GM12891 (cell line): Measurements from ENCODE around the gene CACTIN.

ENCODE experiments used
- POLR2A ChIP-seq: IDR thresholded peaks from 2 replicates; pipeline ENCODE4 v1.6.1; 2011; ENCODE audit warnings: low read depth, low read length, control low read depth
- POLR2AphosphoS5 ChIP-seq: IDR thresholded peaks from 2 replicates; pipeline ENCODE4 v1.6.1; 2011; ENCODE audit warnings: low read depth, low read length, control low read depth

- TF ChIP-seq POLR2AphosphoS5 (no peak), POLR2A (no peak)
These were observed 19.9 kb upstream of the CACTIN start for GRCh38 chr19:3646336-3647092.
